ENCODE measurements around the gene HSD17B1. TPM values are rescaled to one million over a fixed set of nuclear protein-coding genes. Genes with fewer than 3 reads are reported as not detected.

HSD17B1 gene
- total and polyA plus RNA-seq, 2 donors = 1.1 to 6.1 TPM

DNA sequence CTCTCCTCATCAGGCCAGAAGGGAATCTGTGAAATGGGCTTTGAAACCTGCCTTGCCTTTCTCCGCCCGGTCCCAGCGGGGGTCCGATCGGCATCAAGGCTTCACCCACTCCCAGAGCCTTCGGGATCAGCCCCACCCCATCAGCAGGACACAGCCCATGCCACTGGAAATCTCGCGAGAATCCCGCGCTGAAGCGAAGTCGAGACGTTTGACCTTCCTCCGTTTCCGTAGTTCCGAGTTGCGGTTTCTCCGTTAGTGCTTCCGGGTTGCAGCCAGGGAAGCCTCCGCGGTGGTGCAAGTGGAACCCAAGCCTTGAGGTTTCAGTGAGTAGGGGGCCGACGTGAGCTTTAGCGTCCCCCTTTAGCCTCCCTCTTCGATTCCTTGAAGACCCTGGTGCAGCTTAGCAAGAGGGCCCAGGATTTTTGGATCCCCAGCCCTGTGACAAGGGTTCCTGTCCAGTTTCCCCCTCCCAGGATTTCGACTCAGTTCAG lies 9.2 kb downstream of the HSD17B1 start, which contains the start of gene COASY:
COASY (plus strand) TSS at position 252 of the 491 bp plus-strand sequence. CDS start 475 bp downstream, outside the sequence.
- DNase-seq (ENCODE audit: low read depth in 6 of 9, low spot score in 9 of 9) = peak; percentile 86 to 98 (median 95)
- H3K36me3 ChIP-seq (ENCODE audit: control insufficient read depth in 2 of 2, insufficient read depth in 2 of 2, low read length in 1 of 2) = peaks cover 24 to 29% of the 10 kb centered on the region in 2 donors
- H3K4me3 ChIP-seq (ENCODE audit: low read length in 2 of 2) = peak within 1 kb of the TSS; percentile 87 to 95
- H3K27me3 ChIP-seq (ENCODE audit: control insufficient read depth in 2 of 2, insufficient read depth in 1 of 2, low read length in 1 of 2) = no peaks in the 10 kb centered on the region
- no peaks in the 10 kb centered on the region for H3K9me3 ChIP-seq (ENCODE audit: control insufficient read depth in 2 of 2, insufficient read depth in 1 of 2, low read length in 1 of 2)
- peak within 1 kb of the TSS; percentile 84 to 86 for H3K27ac ChIP-seq (ENCODE audit: low read depth in 1 of 2, low read length in 1 of 2)
- under 1% methylated on average over 26 of the region's 26 CpGs for WGBS
- H3K4me1 ChIP-seq (ENCODE audit: control insufficient read depth in 2 of 2, insufficient read depth in 2 of 2, low read length in 2 of 2) = peaks cover 19 to 34% of the 10 kb centered on the region in 2 donors

GRCh38 chr17:42562388-42563142 lies 9.8 kb downstream of the HSD17B1 start:
- peaks cover 19 to 36% of the 10 kb centered on the region in 2 donors for H3K4me1 ChIP-seq (ENCODE audit: control insufficient read depth in 2 of 2, insufficient read depth in 2 of 2, low read length in 2 of 2)
- WGBS = 21% methylated on average over 48 of the region's 48 CpGs
- peak overlapping the region; percentile 87 to 95 for H3K4me3 ChIP-seq (ENCODE audit: low read length in 2 of 2)
- DNase-seq (ENCODE audit: low read depth in 6 of 9, low spot score in 9 of 9) = no peak
- H3K9me3 ChIP-seq (ENCODE audit: control insufficient read depth in 2 of 2, insufficient read depth in 1 of 2, low read length in 1 of 2) = no peaks in the 10 kb centered on the region
- peaks cover 24 to 29% of the 10 kb centered on the region in 2 donors for H3K36me3 ChIP-seq (ENCODE audit: control insufficient read depth in 2 of 2, insufficient read depth in 2 of 2, low read length in 1 of 2)
- peak overlapping the region; percentile 84 to 86 for H3K27ac ChIP-seq (ENCODE audit: low read depth in 1 of 2, low read length in 1 of 2)
- no peaks in the 10 kb centered on the region for H3K27me3 ChIP-seq (ENCODE audit: control insufficient read depth in 2 of 2, insufficient read depth in 1 of 2, low read length in 1 of 2)

DNA sequence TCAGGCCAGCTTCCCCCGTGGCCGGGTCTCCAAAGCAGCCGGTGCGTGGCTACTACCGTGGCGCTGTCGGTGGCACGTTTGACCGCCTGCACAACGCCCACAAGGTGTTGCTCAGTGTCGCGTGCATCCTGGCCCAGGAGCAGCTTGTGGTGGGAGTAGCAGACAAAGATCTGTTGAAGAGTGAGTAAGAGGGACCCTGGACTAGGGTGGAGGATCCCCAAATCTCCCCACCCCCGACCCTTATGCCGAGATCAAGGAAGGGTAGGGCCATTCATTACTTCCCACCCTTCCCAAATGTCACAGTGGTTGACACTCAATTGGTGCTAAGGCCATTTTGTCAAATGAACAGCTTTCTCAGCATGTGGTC lies 10.4 kb downstream of the HSD17B1 start:
- no peaks in the 10 kb centered on the region for H3K9me3 ChIP-seq (ENCODE audit: control insufficient read depth in 2 of 2, insufficient read depth in 1 of 2, low read length in 1 of 2)
- DNase-seq (ENCODE audit: low read depth in 6 of 9, low spot score in 9 of 9) = no peak
- WGBS = 90% methylated on average over 14 of the region's 14 CpGs
- H3K4me1 ChIP-seq (ENCODE audit: control insufficient read depth in 2 of 2, insufficient read depth in 2 of 2, low read length in 2 of 2) = peaks cover 22 to 40% of the 10 kb centered on the region in 2 donors
- peaks cover 24 to 29% of the 10 kb centered on the region in 2 donors for H3K36me3 ChIP-seq (ENCODE audit: control insufficient read depth in 2 of 2, insufficient read depth in 2 of 2, low read length in 1 of 2)
- H3K27me3 ChIP-seq (ENCODE audit: control insufficient read depth in 2 of 2, insufficient read depth in 1 of 2, low read length in 1 of 2) = no peaks in the 10 kb centered on the region
- H3K27ac ChIP-seq (ENCODE audit: low read depth in 1 of 2, low read length in 1 of 2) = no peak overlapping the region
- H3K4me3 ChIP-seq (ENCODE audit: low read length in 2 of 2) = peak overlapping the region; percentile 87 to 95

GRCh38 chr17:42563543-42563942 lies 10.8 kb downstream of the HSD17B1 start:
- H3K4me1 ChIP-seq (ENCODE audit: control insufficient read depth in 2 of 2, insufficient read depth in 2 of 2, low read length in 2 of 2) = peaks cover 22 to 44% of the 10 kb centered on the region in 2 donors
- H3K36me3 ChIP-seq (ENCODE audit: control insufficient read depth in 2 of 2, insufficient read depth in 2 of 2, low read length in 1 of 2) = peaks cover 25 to 33% of the 10 kb centered on the region in 2 donors
- H3K9me3 ChIP-seq (ENCODE audit: control insufficient read depth in 2 of 2, insufficient read depth in 1 of 2, low read length in 1 of 2) = no peaks in the 10 kb centered on the region
- no peaks in the 10 kb centered on the region for H3K27me3 ChIP-seq (ENCODE audit: control insufficient read depth in 2 of 2, insufficient read depth in 1 of 2, low read length in 1 of 2)
- no peak overlapping the region for H3K4me3 ChIP-seq (ENCODE audit: low read length in 2 of 2)
- no peak overlapping the region for H3K27ac ChIP-seq (ENCODE audit: low read depth in 1 of 2, low read length in 1 of 2)
- no peak for DNase-seq (ENCODE audit: low read depth in 6 of 9, low spot score in 9 of 9)
- WGBS = 78% methylated on average over 1 of the region's 1 CpG

GRCh38 chr17:42563950-42564349 lies 11.2 kb downstream of the HSD17B1 start:
- H3K36me3 ChIP-seq (ENCODE audit: control insufficient read depth in 2 of 2, insufficient read depth in 2 of 2, low read length in 1 of 2) = peaks cover 30 to 37% of the 10 kb centered on the region in 2 donors
- WGBS = 92% methylated on average over 9 of the region's 9 CpGs
- H3K4me3 ChIP-seq (ENCODE audit: low read length in 2 of 2) = no peak overlapping the region
- H3K4me1 ChIP-seq (ENCODE audit: control insufficient read depth in 2 of 2, insufficient read depth in 2 of 2, low read length in 2 of 2) = peaks cover 22 to 44% of the 10 kb centered on the region in 2 donors
- DNase-seq (ENCODE audit: low read depth in 6 of 9, low spot score in 9 of 9) = no peak
- H3K27ac ChIP-seq (ENCODE audit: low read depth in 1 of 2, low read length in 1 of 2) = no peak overlapping the region
- H3K27me3 ChIP-seq (ENCODE audit: control insufficient read depth in 2 of 2, insufficient read depth in 1 of 2, low read length in 1 of 2) = no peaks in the 10 kb centered on the region
- H3K9me3 ChIP-seq (ENCODE audit: control insufficient read depth in 2 of 2, insufficient read depth in 1 of 2, low read length in 1 of 2) = no peaks in the 10 kb centered on the region

DNA sequence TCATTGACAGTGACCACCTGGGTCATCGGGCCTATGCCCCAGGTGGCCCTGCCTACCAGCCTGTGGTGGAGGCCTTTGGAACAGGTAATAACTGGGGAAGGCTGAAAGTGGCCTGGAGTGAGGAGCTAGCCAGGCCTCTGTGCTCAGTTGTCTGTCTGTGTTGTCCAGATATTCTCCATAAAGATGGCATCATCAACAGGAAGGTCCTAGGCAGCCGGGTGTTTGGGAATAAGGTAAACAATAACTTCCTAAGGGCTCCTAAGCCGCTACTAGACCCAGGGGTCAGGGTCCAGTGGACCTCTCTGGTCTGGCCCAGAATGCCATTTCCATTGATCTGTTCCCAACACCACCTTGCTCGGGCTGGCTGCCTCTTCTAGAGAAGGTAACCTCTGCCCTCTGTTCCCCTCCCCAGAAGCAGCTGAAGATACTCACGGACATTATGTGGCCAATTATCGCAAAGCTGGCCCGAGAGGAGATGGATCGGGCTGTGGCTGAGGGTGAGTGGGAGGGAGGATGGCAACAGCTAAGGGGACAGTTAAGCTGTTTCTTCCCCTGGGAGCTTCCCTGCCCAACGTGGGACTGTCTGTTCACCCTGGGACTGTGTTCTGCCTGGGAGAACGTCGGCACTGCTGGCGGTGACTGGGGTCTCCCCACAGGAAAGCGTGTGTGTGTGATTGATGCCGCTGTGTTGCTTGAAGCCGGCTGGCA lies 12.2 kb downstream of the HSD17B1 start:
- Histone ChIP-seq H3K27ac (ENCODE audit: low read depth in 1 of 2, low read length in 1 of 2) (no peak overlapping the region), H3K4me1 (ENCODE audit: control insufficient read depth in 2 of 2, insufficient read depth in 2 of 2, low read length in 2 of 2) (peaks cover 22 to 41% of the 10 kb centered on the region in 2 donors), H3K4me3 (ENCODE audit: low read length in 2 of 2) (no peak overlapping the region), H3K36me3 (ENCODE audit: control insufficient read depth in 2 of 2, insufficient read depth in 2 of 2, low read length in 1 of 2) (peaks cover 40 to 47% of the 10 kb centered on the region in 2 donors), H3K27me3 (ENCODE audit: control insufficient read depth in 2 of 2, insufficient read depth in 1 of 2, low read length in 1 of 2) (no peaks in the 10 kb centered on the region), H3K9me3 (ENCODE audit: control insufficient read depth in 2 of 2, insufficient read depth in 1 of 2, low read length in 1 of 2) (no peaks in the 10 kb centered on the region)
- no peak for DNase-seq (ENCODE audit: low read depth in 6 of 9, low spot score in 9 of 9)
- over 99% methylated on average over 15 of the region's 15 CpGs for WGBS

DNA sequence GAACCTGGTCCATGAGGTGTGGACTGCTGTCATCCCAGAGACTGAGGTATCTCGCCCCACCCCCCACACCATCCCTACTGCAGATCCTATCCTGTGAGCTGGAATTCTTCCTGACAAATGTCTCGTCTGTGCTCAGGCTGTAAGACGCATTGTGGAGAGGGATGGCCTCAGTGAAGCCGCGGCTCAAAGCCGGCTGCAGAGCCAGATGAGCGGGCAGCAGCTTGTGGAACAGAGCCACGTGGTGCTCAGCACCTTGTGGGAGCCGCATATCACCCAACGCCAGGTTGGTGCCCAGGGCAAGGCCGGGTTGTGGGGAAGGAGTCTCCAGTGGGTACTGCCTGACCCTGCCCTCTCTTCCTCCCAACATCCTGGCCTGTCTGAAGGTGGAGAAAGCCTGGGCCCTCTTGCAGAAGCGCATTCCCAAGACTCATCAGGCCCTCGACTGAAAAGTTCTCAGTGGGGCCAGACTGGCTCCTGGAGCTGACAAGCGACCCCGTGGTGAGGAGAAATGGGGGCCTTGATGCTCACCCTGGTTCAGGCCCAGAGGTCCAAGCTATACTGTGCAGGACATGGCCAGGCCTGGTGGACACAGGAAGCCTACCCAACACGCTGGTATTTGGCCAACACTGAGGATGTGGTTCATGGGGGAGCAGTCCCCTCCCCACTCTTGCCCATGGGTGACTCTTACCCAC lies 12.9 kb downstream of the HSD17B1 start:
- Histone ChIP-seq H3K9me3 (ENCODE audit: control insufficient read depth in 2 of 2, insufficient read depth in 1 of 2, low read length in 1 of 2) (no peaks in the 10 kb centered on the region), H3K4me3 (ENCODE audit: low read length in 2 of 2) (no peak overlapping the region), H3K27me3 (ENCODE audit: control insufficient read depth in 2 of 2, insufficient read depth in 1 of 2, low read length in 1 of 2) (no peaks in the 10 kb centered on the region), H3K4me1 (ENCODE audit: control insufficient read depth in 2 of 2, insufficient read depth in 2 of 2, low read length in 2 of 2) (peaks cover 22 to 41% of the 10 kb centered on the region in 2 donors), H3K36me3 (ENCODE audit: control insufficient read depth in 2 of 2, insufficient read depth in 2 of 2, low read length in 1 of 2) (peaks cover 44 to 54% of the 10 kb centered on the region in 2 donors), H3K27ac (ENCODE audit: low read depth in 1 of 2, low read length in 1 of 2) (peak overlapping the region in 1 of 2 donors; percentile 92)
- DNase-seq (ENCODE audit: low read depth in 6 of 9, low spot score in 9 of 9) = no peak
- 97% methylated on average over 16 of the region's 16 CpGs for WGBS

- H3K9me3 ChIP-seq (ENCODE audit: control insufficient read depth in 2 of 2, insufficient read depth in 1 of 2, low read length in 1 of 2) = no peaks in the 10 kb centered on the region
- 64% methylated on average over 28 of the region's 28 CpGs for WGBS
- peaks cover 47 to 61% of the 10 kb centered on the region in 2 donors for H3K36me3 ChIP-seq (ENCODE audit: control insufficient read depth in 2 of 2, insufficient read depth in 2 of 2, low read length in 1 of 2)
- peak overlapping the region; percentile 85 to 92 for H3K27ac ChIP-seq (ENCODE audit: low read depth in 1 of 2, low read length in 1 of 2)
- no peak for DNase-seq (ENCODE audit: low read depth in 6 of 9, low spot score in 9 of 9)
- no peaks in the 10 kb centered on the region for H3K27me3 ChIP-seq (ENCODE audit: control insufficient read depth in 2 of 2, insufficient read depth in 1 of 2, low read length in 1 of 2)
- H3K4me3 ChIP-seq (ENCODE audit: low read length in 2 of 2) = peak overlapping the region; percentile 83 to 84
- peaks cover 22 to 40% of the 10 kb centered on the region in 2 donors for H3K4me1 ChIP-seq (ENCODE audit: control insufficient read depth in 2 of 2, insufficient read depth in 2 of 2, low read length in 2 of 2)
Measured at GRCh38 chr17:42566215-42566882, 13.6 kb downstream of the HSD17B1 start.

Measured in thymus (tissue), 11 donors.